ENCODE measurements around the gene HEPHL1. TPM values are rescaled to one million over a fixed set of nuclear protein-coding genes. Genes with fewer than 3 reads are reported as not detected.

HEPHL1 gene
- total and polyA plus RNA-seq, 7 donors = 0.01 TPM; not detected in 6

DNA sequence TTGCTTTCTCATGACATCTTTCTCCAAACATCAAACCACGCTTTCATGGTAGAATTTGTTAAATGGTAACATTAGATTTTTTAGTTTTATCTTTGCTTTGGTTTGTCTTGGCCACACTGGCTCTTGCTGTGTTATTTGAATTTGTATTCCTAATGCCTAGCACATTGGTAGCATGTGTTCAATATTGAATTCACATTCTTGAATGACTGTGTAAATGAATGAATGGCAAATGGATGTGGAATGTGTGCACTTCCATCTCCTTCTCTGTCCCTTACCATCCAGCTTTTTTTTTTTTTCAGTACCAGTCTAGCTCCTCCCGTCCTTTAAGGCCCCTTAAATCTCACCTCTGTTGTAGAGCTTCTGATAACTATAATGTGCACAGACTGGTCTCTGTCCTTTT lies 41.2 kb downstream of the HEPHL1 start:
- H3K4me3 ChIP-seq = no peak overlapping the region
- H3K36me3 ChIP-seq (ENCODE audit: insufficient read depth in 1 of 2, low read depth in 1 of 2) = no peaks in the 10 kb centered on the region
- ATAC-seq (no peak), DNase-seq (no peak)
- TF ChIP-seq CTCF (IDR thresholded peaks at IDR 0.05) = no peak
- H3K27me3 ChIP-seq (ENCODE audit: insufficient read depth in 3 of 3, low read length in 2 of 3) = no peaks in the 10 kb centered on the region
- intact Hi-C loops (cut with DNase I) = no loop called here
- no peaks in the 10 kb centered on the region for H3K9me3 ChIP-seq
- 73 to 76% (median 74%) methylated on average over 2 of the region's 2 CpGs for WGBS, 3 donors
- H3K4me1 ChIP-seq = no peaks in the 10 kb centered on the region
- H3K27ac ChIP-seq = no peak overlapping the region

- H3K4me3 ChIP-seq = no peak overlapping the region
- intact Hi-C loops (cut with DNase I) = no loop called here
- H3K36me3 ChIP-seq (ENCODE audit: insufficient read depth in 1 of 2, low read depth in 1 of 2) = no peaks in the 10 kb centered on the region
- no peak for TF ChIP-seq CTCF (IDR thresholded peaks at IDR 0.05)
- H3K27ac ChIP-seq = no peak overlapping the region
- 55 to 65% (median 61%) methylated on average over 3 of the region's 3 CpGs for WGBS, 3 donors
- H3K9me3 ChIP-seq = no peaks in the 10 kb centered on the region
- no peak for DNase-seq
- ATAC-seq = no peak
- H3K27me3 ChIP-seq (ENCODE audit: insufficient read depth in 3 of 3, low read length in 2 of 3) = peaks cover 0 to 4% (median 0%) of the 10 kb centered on the region in 3 donors
- no peaks in the 10 kb centered on the region for H3K4me1 ChIP-seq
Observed at GRCh38 chr11:94066901-94067429, 45.8 kb downstream of the HEPHL1 start.

GRCh38 chr11:94068764-94069163 lies 47.6 kb downstream of the HEPHL1 start:
- Histone ChIP-seq H3K27ac (no peak overlapping the region), H3K27me3 (ENCODE audit: insufficient read depth in 3 of 3, low read length in 2 of 3) (peaks cover 0 to 4% (median 0%) of the 10 kb centered on the region in 3 donors), H3K4me1 (no peaks in the 10 kb centered on the region), H3K36me3 (ENCODE audit: insufficient read depth in 1 of 2, low read depth in 1 of 2) (no peaks in the 10 kb centered on the region), H3K4me3 (no peak overlapping the region), H3K9me3 (no peaks in the 10 kb centered on the region)
- DNase-seq (no peak), ATAC-seq (no peak)
- 68 to 80% (median 77%) methylated on average over 2 of the region's 2 CpGs for WGBS, 3 donors
- TF ChIP-seq CTCF (IDR thresholded peaks at IDR 0.05) = no peak
- intact Hi-C loops (cut with DNase I) = no loop called here

DNA sequence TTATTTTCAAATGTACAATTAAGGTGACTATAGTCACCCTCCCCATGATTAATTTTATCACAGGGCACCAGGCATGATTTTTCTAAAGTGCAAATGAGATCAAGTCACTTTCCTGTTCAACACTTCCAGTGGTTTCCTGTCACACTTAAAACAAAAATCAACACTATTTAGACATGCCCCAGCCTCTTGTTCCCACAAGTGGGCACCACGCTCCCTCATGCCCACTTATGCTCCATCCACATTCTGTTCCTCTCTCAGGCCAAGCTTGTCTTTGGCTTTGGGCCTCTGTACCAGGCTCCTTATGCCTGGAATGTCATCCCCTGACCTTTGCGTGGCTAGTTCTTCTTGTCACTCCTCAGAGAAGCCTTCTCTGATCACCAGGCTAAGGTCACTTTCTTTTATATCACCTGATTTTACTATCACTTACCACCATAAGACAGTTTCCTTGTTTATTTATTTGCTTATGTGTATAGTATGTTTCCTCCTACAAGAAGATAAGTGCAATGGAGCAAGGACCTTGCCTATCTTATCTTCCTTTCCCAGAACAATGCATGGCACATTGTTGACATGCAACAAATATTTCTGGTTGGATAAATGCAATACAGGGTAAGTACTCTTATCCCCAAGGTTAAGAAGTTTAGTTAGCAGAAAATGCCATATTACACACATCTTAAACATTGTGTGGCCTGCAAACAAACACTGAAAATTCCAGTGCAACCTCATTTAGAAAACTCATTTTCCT lies 56.6 kb downstream of the HEPHL1 start:
- H3K27ac ChIP-seq = no peak overlapping the region
- intact Hi-C loops (cut with DNase I) = no loop called here
- H3K27me3 ChIP-seq (ENCODE audit: insufficient read depth in 3 of 3, low read length in 2 of 3) = no peaks in the 10 kb centered on the region
- 49 to 59% (median 51%) methylated on average over 2 of the region's 2 CpGs for WGBS, 3 donors
- ATAC-seq (no peak), DNase-seq (no peak)
- no peaks in the 10 kb centered on the region for H3K4me1 ChIP-seq
- H3K36me3 ChIP-seq (ENCODE audit: insufficient read depth in 1 of 2, low read depth in 1 of 2) = no peaks in the 10 kb centered on the region
- no peak for TF ChIP-seq CTCF (IDR thresholded peaks at IDR 0.05)
- no peaks in the 10 kb centered on the region for H3K9me3 ChIP-seq
- no peak overlapping the region for H3K4me3 ChIP-seq
